GM18868 (cell line): ENCODE measurements around the gene NDNF.

ENCODE experiments used
- ATAC-seq: cut with Tn5 transposase; IDR thresholded peaks from one replicate; pipeline ENCODE4 v1.9.1; 2021; ENCODE audit warnings: mild to moderate bottlenecking, moderate library complexity; ENCODE audit not compliant: unreplicated experiment

The NDNF gene, protein sequence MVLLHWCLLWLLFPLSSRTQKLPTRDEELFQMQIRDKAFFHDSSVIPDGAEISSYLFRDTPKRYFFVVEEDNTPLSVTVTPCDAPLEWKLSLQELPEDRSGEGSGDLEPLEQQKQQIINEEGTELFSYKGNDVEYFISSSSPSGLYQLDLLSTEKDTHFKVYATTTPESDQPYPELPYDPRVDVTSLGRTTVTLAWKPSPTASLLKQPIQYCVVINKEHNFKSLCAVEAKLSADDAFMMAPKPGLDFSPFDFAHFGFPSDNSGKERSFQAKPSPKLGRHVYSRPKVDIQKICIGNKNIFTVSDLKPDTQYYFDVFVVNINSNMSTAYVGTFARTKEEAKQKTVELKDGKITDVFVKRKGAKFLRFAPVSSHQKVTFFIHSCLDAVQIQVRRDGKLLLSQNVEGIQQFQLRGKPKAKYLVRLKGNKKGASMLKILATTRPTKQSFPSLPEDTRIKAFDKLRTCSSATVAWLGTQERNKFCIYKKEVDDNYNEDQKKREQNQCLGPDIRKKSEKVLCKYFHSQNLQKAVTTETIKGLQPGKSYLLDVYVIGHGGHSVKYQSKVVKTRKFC

GRCh38 chr4:121072224-121073003 lies at the start of gene NDNF:
Gene NDNF, minus strand, starts transcription at chr4:121072535. Its CDS starts 26,698 bp downstream, at chr4:121045837.
- ATAC-seq, result peak; percentile 47

DNA sequence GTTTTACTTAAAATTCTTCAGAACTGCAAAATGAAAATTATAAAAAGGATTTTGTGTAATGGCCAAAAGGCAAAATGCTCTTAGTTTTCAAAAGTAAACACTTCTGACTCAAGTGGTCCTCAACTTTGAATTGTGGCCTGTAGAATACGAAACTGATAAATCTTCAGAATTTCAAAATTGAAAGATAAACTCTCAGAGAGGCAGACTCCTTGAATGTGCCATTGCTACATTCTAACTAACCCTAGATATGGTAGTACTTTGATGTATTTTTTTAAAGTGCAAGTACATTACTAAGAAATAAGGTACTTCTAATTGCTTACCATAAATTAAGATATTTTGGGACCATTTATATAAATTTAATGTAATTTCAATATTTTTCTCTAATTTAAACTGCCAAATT lies 47.4 kb upstream of the NDNF start:
- ATAC-seq, result no peak

DNA sequence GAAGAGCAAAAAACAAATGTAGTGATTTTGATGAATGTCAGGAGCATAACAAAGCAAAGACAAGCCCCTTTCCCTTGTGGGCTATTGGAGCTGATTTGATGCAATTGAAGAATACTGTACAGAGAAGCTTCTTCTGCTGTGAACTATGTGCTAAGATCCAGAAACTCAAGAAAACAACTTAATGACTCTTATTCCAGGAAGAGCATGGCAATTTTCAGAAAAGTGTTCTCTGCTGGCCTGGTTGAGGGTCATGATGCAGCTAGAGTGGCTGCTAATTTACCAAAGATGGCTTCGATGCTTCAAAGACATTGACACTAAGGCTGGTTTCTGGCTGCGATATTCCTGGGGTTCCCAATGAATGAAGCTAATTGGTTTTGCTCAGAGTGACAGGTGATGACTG lies 46.0 kb upstream of the NDNF start:
- no peak for ATAC-seq

DNA sequence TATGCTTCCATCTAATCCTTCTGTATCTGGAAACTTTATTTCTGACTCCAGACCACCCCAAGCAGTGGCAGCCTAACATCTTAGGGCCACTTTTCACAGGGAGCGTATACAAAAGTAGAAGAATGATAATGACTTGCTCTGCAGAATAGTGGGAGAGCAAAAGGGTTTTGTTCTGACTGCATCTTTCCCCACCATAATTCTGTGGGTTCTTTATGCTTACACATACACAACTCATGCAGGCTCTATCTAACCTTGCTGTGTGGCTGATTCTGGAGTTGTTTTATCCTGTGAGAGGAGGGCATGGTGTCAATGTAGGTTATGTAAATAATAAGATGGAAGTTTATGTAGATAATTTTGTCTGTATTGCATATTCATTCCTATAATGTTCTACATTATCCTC lies 42.4 kb upstream of the NDNF start:
- ATAC-seq, result no peak

DNA sequence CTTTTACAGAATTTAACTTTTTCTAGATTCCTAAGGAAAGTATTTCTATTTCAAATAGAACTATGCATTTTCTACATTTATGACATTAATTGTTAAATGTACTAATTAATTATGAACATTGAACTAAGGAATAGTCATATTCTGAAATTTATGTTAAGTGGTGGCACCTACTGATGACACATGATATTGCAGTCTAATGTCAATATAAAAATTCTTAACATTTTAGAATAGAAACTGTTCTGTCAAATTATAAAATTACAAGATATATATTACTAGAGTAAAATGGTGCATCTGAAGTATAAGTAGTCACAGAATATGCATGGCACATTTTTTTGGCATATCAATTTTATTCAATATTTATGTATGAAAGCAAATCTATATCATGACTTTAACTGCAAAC lies 40.2 kb upstream of the NDNF start:
- ATAC-seq, result no peak

- ATAC-seq, result no peak
Observed at GRCh38 chr4:121108557-121108956, 36.2 kb upstream of the NDNF start.

- ATAC-seq, result no peak
Observed at GRCh38 chr4:121107507-121107906, 35.2 kb upstream of the NDNF start.

GRCh38 chr4:121100093-121100775 lies 27.9 kb upstream of the NDNF start:
- ATAC-seq, result no peak

- no peak for ATAC-seq
Observed at GRCh38 chr4:121098266-121098665, 25.9 kb upstream of the NDNF start.

DNA sequence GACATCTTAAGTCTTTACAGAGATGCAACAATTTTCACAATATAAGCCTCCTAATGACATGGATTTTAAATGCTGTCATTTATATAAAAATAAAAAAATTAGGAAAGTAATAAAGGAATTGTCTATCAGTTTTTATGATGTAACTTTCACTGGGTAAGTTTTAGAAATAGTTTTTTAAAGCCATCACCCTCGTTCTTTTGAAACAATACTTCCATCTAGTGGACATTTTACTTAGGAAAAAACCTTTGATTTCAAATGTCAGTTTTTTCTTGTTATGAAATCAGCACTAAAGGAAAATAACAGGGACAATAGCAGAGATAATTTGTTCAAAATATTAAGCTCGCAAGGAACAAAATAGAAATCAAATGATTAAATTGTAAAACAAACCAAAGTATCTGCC lies 24.3 kb upstream of the NDNF start:
- ATAC-seq, result no peak

DNA sequence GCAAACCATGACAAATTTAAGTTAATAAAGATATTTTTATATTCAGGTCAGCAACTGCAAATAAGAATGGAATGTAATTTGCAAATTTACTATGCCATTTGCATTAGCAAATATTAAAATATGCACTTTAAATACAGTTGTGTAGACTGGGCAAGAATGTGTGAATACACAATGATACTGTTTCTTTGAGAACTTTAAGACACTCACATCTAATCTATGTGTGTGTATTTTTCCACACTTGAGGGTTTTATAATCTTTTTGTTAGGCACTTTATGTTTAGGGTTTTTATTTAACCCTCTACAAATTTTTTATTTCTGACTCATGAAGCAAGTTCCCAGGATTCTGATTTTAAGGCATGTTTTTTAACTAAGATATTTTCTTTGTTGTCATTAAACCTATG lies 23.9 kb upstream of the NDNF start:
- no peak for ATAC-seq

DNA sequence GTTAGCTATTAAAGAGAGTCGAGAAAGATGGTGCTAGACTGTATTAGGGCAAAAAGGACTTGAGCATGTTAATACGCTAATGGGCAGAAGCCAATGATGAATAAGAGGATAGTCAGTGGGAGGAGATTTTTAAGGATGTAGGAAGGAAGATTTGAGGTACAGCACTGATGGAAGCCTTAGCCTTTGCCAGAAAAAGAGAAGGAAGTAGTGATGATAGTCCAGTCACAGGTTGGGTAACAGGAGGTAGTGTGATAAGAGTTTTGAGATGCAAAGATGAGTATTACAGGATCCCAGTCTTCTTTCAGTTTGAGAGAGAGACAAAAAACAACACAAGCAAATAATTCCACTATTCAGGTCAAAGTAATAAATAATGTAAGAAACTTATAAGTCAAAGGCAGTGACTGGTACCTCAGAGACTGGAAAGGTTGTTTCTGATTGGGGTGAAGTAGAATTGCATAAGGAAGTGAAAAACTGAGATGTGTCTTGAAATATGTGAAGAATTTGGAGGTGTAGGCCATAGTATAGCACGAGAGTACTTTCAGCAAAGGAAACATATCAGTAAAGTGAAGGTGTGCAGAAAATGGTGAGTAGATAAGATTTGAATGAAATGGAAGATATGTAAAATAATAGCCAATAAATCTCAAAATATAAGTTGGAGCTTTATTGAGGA lies 22.1 kb upstream of the NDNF start:
- no peak for ATAC-seq

DNA sequence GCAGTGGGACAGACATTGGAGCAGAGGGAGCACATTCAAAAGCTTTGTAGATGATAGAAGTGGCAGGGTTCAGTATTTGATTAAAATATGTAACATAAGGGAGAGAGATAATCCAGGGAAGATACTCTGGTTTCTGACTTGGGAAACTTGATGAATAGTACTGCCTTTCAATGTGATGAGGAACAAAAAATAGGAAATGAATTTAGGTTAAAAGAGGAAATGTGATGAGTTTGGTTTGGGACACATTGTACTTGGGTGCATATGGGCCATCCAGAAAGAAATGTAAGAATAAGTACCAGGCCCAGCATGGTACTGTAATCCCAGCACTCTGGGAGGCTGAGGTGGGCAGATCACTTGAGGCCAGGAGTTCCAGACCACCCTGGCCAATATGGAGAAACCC lies 20.9 kb upstream of the NDNF start:
- no peak for ATAC-seq

- ATAC-seq, result no peak
Observed at GRCh38 chr4:121091941-121092340, 19.6 kb upstream of the NDNF start.

DNA sequence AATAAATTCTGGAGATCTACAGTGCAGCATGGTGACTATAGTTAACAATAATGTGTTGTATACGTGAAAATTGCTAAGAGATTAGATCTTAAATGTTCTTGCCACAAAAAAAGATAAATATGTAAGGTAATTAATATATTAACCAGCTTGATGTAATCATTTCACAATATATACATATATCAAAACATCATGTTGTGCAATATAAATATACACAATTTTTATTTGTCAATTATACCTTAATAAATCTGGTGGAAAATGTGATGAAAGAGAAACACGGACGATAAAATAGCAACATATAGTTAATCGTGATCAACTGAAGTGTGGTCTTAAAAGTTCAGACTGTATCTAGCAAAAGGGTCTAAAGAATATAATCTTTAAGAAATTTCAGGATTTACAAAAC lies 16.5 kb upstream of the NDNF start:
- ATAC-seq, result no peak

DNA sequence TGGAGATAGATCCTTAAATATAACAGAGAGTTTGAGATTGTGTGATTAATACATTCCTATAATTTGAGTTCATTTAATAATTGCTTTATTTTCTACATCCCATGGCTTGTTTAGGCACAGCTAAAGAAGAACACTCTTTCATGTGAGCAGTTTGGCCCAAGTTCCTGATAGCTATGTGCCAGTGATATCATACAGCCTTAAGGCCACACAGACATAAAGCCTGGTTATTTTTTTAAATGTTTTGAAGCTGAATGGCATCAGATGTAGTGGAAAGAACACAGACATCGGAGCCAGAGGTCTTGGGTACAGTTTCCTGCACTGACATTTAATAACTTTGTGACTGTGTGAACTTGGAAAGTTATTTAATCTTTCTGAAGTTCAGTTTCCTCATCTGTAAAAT lies 7.0 kb upstream of the NDNF start:
- ATAC-seq, result no peak

DNA sequence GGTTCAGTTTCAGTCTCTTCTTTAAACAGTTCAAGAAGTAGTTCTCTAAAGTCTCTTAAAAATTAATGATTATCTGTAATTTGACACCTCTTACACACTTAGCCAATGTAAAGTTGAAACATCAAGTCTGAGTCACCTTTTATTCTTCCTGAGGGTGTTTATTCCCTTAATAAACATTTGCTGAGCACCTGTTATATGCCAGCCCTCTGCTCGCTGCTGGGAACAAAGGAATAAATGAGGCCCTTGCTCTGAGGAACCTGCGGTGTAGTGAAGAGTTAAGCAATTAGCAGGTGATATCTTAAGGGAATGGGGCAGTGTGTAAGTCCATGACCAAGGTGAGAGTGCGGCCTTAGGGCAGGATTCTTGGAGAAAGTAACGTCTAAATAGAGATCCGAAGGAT lies 5.2 kb upstream of the NDNF start:
- ATAC-seq, result no peak

- no peak for ATAC-seq
Observed at GRCh38 chr4:121076416-121076815, 4.1 kb upstream of the NDNF start.

GRCh38 chr4:121073672-121074381 lies 1.5 kb upstream of the NDNF start:
- ATAC-seq, result no peak

DNA sequence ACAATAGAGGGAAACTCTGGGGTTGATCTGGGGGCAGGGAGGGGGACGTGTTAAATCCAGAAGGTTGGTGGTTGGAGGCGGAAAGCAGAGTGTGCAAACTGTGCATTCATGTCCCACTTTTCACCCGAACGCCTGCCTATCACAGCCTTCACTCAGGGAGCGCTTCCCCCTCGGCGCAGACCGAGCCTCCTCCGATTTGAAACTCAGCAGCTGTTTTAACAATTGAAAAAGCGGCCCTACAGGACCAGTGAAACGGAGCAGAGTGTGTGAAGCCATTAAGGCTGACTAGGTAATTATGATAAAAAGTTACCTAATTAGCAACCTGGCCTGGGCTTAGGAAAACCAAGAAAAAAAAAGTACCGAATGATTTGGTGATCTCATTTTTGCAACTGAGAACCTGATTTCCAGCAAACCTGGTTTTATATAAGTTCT lies 685 bp upstream of the NDNF start:
- no peak for ATAC-seq
